ENCODE measurements around the gene ZNF655.

DNA sequence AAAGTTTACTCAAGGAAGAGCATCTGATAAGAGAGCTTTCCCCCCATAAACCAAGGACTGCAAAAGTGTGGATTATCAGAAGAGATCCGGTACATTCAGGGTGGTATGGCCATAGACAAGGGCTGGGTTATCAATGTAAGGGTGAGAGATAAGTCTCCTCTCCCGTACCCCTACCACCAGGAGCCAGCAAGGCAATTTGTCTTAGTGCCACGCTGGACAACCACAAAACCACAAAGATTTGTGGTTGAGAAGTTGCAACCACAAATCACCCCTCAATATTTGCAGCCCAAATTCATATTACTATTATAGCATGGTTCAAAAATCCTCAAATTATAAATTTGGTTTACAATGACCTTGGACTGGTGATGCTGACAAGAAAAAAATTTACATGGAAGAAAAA is 56.1 kb downstream of the ZNF655 start:
- no peak for TF ChIP-seq MAX (IDR thresholded peaks at IDR 0.05; ENCODE audit: low read depth, low read length)
- TF ChIP-seq, protein P1, sequence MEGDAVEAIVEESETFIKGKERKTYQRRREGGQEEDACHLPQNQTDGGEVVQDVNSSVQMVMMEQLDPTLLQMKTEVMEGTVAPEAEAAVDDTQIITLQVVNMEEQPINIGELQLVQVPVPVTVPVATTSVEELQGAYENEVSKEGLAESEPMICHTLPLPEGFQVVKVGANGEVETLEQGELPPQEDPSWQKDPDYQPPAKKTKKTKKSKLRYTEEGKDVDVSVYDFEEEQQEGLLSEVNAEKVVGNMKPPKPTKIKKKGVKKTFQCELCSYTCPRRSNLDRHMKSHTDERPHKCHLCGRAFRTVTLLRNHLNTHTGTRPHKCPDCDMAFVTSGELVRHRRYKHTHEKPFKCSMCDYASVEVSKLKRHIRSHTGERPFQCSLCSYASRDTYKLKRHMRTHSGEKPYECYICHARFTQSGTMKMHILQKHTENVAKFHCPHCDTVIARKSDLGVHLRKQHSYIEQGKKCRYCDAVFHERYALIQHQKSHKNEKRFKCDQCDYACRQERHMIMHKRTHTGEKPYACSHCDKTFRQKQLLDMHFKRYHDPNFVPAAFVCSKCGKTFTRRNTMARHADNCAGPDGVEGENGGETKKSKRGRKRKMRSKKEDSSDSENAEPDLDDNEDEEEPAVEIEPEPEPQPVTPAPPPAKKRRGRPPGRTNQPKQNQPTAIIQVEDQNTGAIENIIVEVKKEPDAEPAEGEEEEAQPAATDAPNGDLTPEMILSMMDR (IDR thresholded peaks at IDR 0.05; ENCODE audit: low read depth, low read length) = no peak
- no peak for TF ChIP-seq POLR2A (IDR thresholded peaks at IDR 0.05; ENCODE audit: extremely low read depth, insufficient read length)
